HCT116 (cell line): ENCODE results near the gene SCAMP1.

Source experiments
- POLR2A ChIP-seq: IDR thresholded peaks from 2 replicates; pipeline ENCODE4 v1.7.0; 2011; ENCODE audit warnings: borderline replicate concordance; ENCODE audit not compliant: insufficient read depth, insufficient read length; ENCODE audit errors: extremely low read depth
- POLR2AphosphoS5 ChIP-seq: IDR thresholded peaks from 2 replicates; pipeline ENCODE4 v1.6.1; 2011; ENCODE audit warnings: mild to moderate bottlenecking, low read depth, low read length, moderate library complexity
- SIN3A ChIP-seq: IDR thresholded peaks from 2 replicates; pipeline ENCODE4 v1.6.1; 2012; ENCODE audit warnings: low read depth
- TF ChIP-seq, protein P1 (sequence below), 3 experiments: fragments of 200-600 bp in 1 of 3; sonication (generic) in 1 of 3; IDR thresholded peaks in 2 of 3; conservative IDR thresholded peaks in 1 of 3; 2 replicates each; pipeline ENCODE4 v1.5.1; 2012 to 2017; ENCODE audit warnings: low read depth in 2 of 3, low read length in 2 of 3, antibody characterized with exemption in 1 of 3, borderline replicate concordance in 1 of 3, control low read depth in 1 of 3, mild to moderate bottlenecking in 1 of 3, mixed read lengths in 1 of 3, mixed run types in 1 of 3, moderate library complexity in 1 of 3; ENCODE audit not compliant: insufficient read depth in 1 of 3

DNA sequence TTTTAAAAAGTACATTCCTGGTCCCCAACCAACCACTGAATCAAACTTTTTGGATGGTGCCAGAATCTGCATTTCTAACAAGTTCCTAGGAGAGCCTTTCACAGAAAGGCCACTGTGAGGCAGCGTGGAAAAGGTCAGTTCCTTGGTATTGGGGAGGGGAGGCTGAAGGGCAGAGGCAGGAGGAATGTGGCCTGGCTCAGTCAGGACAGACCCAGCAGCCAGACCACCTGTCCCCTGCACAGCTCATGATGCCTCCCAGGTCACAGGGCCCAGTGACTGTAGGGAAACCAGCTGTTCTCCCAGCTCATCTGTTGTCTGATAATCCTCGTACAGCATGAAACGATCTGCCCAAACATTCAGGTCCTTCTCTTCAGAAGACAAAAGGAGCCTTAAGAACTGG is 155.3 kb downstream of the SCAMP1 start:
- TF ChIP-seq, protein P1, sequence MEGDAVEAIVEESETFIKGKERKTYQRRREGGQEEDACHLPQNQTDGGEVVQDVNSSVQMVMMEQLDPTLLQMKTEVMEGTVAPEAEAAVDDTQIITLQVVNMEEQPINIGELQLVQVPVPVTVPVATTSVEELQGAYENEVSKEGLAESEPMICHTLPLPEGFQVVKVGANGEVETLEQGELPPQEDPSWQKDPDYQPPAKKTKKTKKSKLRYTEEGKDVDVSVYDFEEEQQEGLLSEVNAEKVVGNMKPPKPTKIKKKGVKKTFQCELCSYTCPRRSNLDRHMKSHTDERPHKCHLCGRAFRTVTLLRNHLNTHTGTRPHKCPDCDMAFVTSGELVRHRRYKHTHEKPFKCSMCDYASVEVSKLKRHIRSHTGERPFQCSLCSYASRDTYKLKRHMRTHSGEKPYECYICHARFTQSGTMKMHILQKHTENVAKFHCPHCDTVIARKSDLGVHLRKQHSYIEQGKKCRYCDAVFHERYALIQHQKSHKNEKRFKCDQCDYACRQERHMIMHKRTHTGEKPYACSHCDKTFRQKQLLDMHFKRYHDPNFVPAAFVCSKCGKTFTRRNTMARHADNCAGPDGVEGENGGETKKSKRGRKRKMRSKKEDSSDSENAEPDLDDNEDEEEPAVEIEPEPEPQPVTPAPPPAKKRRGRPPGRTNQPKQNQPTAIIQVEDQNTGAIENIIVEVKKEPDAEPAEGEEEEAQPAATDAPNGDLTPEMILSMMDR (IDR thresholded peaks at IDR 0.05 in 2 of 3, conservative IDR thresholded peaks at IDR 0.05 in 1 of 3; ENCODE audit: borderline replicate concordance in 1 of 3, insufficient read depth in 1 of 3, low read depth in 2 of 3, low read length in 2 of 3): 0 out of 6 replicates have a peak, but pooled peaks of 1 of the 3 experiments have one; percentile 8
- TF ChIP-seq POLR2AphosphoS5 (no peak), POLR2A (no peak), SIN3A (no peak)
